H1 (cell line): ENCODE data around the gene TCN2. TPM values are rescaled to one million over a fixed set of nuclear protein-coding genes. Genes with fewer than 3 reads are reported as not detected.

Experiments used
- CTCF ChIA-PET: fragments of 300-600 bp; sonication (Branson Sonifier 250); formaldehyde crosslinking; loops from one replicate; lab custom pipeline; 2021; ENCODE audit not compliant: partially characterized antibody; lab: Charles Lee
- POLR2A ChIA-PET: fragments of 300-600 bp; sonication (Branson Sonifier 250); formaldehyde crosslinking; loops from one replicate; lab custom pipeline; 2021; ENCODE audit warnings: inconsistent platforms; ENCODE audit not compliant: partially characterized antibody; lab: Charles Lee
- DNase-seq, 2 experiments: peaks; one replicate each; pipeline versions ENCODE4 v3.0.0 to v3.0.0-alpha.2; 2010 to 2022; ENCODE audit warnings: low spot score in 2 of 2, low read depth in 1 of 2, mixed read lengths in 1 of 2
- FAIRE-seq: peaks from 2 replicates; lab custom pipeline; 2011; peaks lifted over from hg19 to GRCh38; lab: Jason Lieb, UNC
- H2AFZ ChIP-seq: 2 replicates; pipeline ENCODE4 v1.8.1; 2012; ENCODE audit warnings: low read length, inconsistent platforms
- H2AK5ac ChIP-seq: 2 replicates; pipeline ENCODE4 v1.6.1; 2013; ENCODE audit warnings: low read depth, low read length
- H2BK120ac ChIP-seq: replicated peaks from 2 replicates; pipeline ENCODE3; 2013; ENCODE audit warnings: low read depth, low read length, inconsistent platforms
- H2BK12ac ChIP-seq: 2 replicates; pipeline ENCODE4 v1.6.1; 2013; ENCODE audit warnings: low read depth, low read length
- H2BK15ac ChIP-seq: 2 replicates; pipeline ENCODE4 v1.6.1; 2013; ENCODE audit warnings: low read length
- H2BK20ac ChIP-seq: 2 replicates; pipeline ENCODE4 v1.6.1; 2013; ENCODE audit warnings: low read length
- H2BK5ac ChIP-seq: 2 replicates; pipeline ENCODE4 v1.6.1; 2013; ENCODE audit warnings: low read depth, low read length
- H3K14ac ChIP-seq: 2 replicates; pipeline ENCODE4 v1.6.1; 2013; ENCODE audit warnings: inconsistent platforms; ENCODE audit not compliant: insufficient read length
- H3K18ac ChIP-seq: 2 replicates; pipeline ENCODE4 v1.6.1; 2013; ENCODE audit warnings: low read length; ENCODE audit errors: extremely low read depth
- H3K23ac ChIP-seq: 2 replicates; pipeline ENCODE4 v1.6.1; 2013; ENCODE audit warnings: inconsistent platforms; ENCODE audit not compliant: insufficient read length
- H3K23me2 ChIP-seq: 2 replicates; pipeline ENCODE4 v1.6.1; 2013; ENCODE audit warnings: low read depth, low read length
- H3K27ac ChIP-seq: 2 replicates; pipeline ENCODE4 v1.6.1; 2011; ENCODE audit warnings: low read depth, low read length, inconsistent platforms
- H3K27me3 ChIP-seq, 4 experiments: replicated peaks in 1 of 4; 1 replicate in 1 of 4; 2 replicates in 3 of 4; pipeline versions ENCODE4 v1.6.1 to v1.8.1; 2011 to 2013; ENCODE audit warnings: low read length in 3 of 4, mild to moderate bottlenecking in 3 of 4, inconsistent platforms in 2 of 4, mixed read lengths in 2 of 4, moderate library complexity in 1 of 4; ENCODE audit not compliant: control insufficient read depth in 3 of 4, insufficient read depth in 3 of 4; ENCODE audit errors: extremely low read depth in 1 of 4
- H3K36me3 ChIP-seq, 4 experiments: 2 replicates each; pipeline versions ENCODE4 v1.6.1 to v1.8.1; 2011 to 2013; ENCODE audit warnings: mild to moderate bottlenecking in 4 of 4, low read length in 3 of 4, moderate library complexity in 2 of 4, control low read depth in 1 of 4, inconsistent platforms in 1 of 4; ENCODE audit not compliant: insufficient read depth in 4 of 4, control insufficient read depth in 2 of 4
- H3K4ac ChIP-seq: replicated peaks from 2 replicates; pipeline ENCODE3; 2013; ENCODE audit warnings: low read length, low read depth, mixed read lengths, inconsistent platforms; ENCODE audit not compliant: insufficient read length
- H3K4me1 ChIP-seq, 4 experiments: replicated peaks in 1 of 4; 1 replicate in 1 of 4; 2 replicates in 3 of 4; pipeline versions ENCODE4 v1.6.1 to v1.8.1; 2011 to 2013; ENCODE audit warnings: low read length in 3 of 4, inconsistent platforms in 2 of 4, mixed read lengths in 1 of 4; ENCODE audit not compliant: insufficient read depth in 4 of 4, control insufficient read depth in 3 of 4
- H3K4me2 ChIP-seq, 2 experiments: 2 replicates each; pipeline versions ENCODE4 v1.6.1 to v1.8.1; 2011 to 2013; ENCODE audit warnings: low read depth in 2 of 2, low read length in 2 of 2, control low read depth in 1 of 2, inconsistent platforms in 1 of 2, mild to moderate bottlenecking in 1 of 2; ENCODE audit not compliant: insufficient read depth in 1 of 2
- H3K4me3 ChIP-seq, 4 experiments: fragments of 200-600, 300-600 bp in 1 of 4; sonication (generic), shearing (Covaris generic), sonication (Bioruptor Twin) in 1 of 4; 2 replicates each; pipeline versions ENCODE4 v1.5.1 to v1.8.1; 2011 to 2016; ENCODE audit warnings: low read length in 4 of 4, low read depth in 3 of 4, control low read depth in 2 of 4, inconsistent platforms in 2 of 4, mild to moderate bottlenecking in 2 of 4, mixed read lengths in 1 of 4, moderate library complexity in 1 of 4; ENCODE audit not compliant: insufficient read depth in 2 of 4; ENCODE audit errors: extremely low read depth in 1 of 4
- H3K56ac ChIP-seq: replicated peaks from 2 replicates; pipeline ENCODE3; 2013; ENCODE audit warnings: low read depth, mild to moderate bottlenecking, mixed read lengths, low read length, inconsistent platforms; ENCODE audit not compliant: insufficient read length
- H3K79me1 ChIP-seq: 2 replicates; pipeline ENCODE4 v1.6.1; 2013; ENCODE audit warnings: low read depth, low read length, control low read depth
- H3K79me2 ChIP-seq, 2 experiments: 2 replicates each; pipeline versions ENCODE4 v1.6.1 to v1.8.1; 2012 to 2013; ENCODE audit warnings: low read length in 2 of 2, mild to moderate bottlenecking in 2 of 2, inconsistent platforms in 1 of 2; ENCODE audit not compliant: insufficient read depth in 2 of 2, control insufficient read depth in 1 of 2
- H3K9ac ChIP-seq, 4 experiments: replicated peaks in 1 of 4; 1 replicate in 1 of 4; 2 replicates in 3 of 4; pipeline versions ENCODE4 v1.6.1 to v1.8.1; 2011 to 2013; ENCODE audit warnings: low read depth in 3 of 4, low read length in 3 of 4, control low read depth in 2 of 4, mild to moderate bottlenecking in 2 of 4, moderate library complexity in 2 of 4, inconsistent platforms in 1 of 4; ENCODE audit errors: extremely low read depth in 1 of 4
- H3K9me3 ChIP-seq, 2 experiments: 2 replicates each; pipeline versions ENCODE4 v1.6.1 to v1.8.1; 2012 to 2013; ENCODE audit warnings: mild to moderate bottlenecking in 2 of 2, moderate library complexity in 2 of 2, control low read depth in 1 of 2, inconsistent platforms in 1 of 2, low read depth in 1 of 2, low read length in 1 of 2, mixed read lengths in 1 of 2; ENCODE audit not compliant: insufficient read depth in 2 of 2
- H4K20me1 ChIP-seq, 2 experiments: replicated peaks in 1 of 2; 2 replicates each; pipeline versions ENCODE3 to v1.8.1; 2011 to 2013; ENCODE audit warnings: inconsistent platforms in 2 of 2, low read length in 2 of 2, mild to moderate bottlenecking in 1 of 2; ENCODE audit not compliant: insufficient read depth in 2 of 2, control insufficient read depth in 1 of 2
- H4K5ac ChIP-seq: 2 replicates; pipeline ENCODE4 v1.6.1; 2013; ENCODE audit warnings: low read length, low read depth, mixed read lengths, inconsistent platforms; ENCODE audit not compliant: insufficient read length
- H4K8ac ChIP-seq: 2 replicates; pipeline ENCODE4 v1.8.0; 2013; ENCODE audit warnings: mild to moderate bottlenecking, moderate library complexity, low read length, inconsistent platforms; ENCODE audit not compliant: insufficient read depth; ENCODE audit errors: extremely low read depth
- H4K91ac ChIP-seq: replicated peaks from 2 replicates; pipeline ENCODE3; 2013; ENCODE audit warnings: low read length, mixed read lengths, inconsistent platforms; ENCODE audit not compliant: insufficient read length
- ASH2L ChIP-seq: fragments of 200-600, 300-600 bp; sonication (generic); IDR thresholded peaks from one replicate; pipeline ENCODE4 v1.7.1; 2017; ENCODE audit warnings: low read length
- ATF3 ChIP-seq: IDR thresholded peaks from 2 replicates; pipeline ENCODE4 v1.6.1; 2011; ENCODE audit warnings: low read depth, mild to moderate bottlenecking, low read length; ENCODE audit not compliant: insufficient read depth
- BCL11A ChIP-seq, 2 experiments: IDR thresholded peaks; one replicate each; pipeline ENCODE4 v1.6.1; 2011; ENCODE audit warnings: low read depth in 2 of 2, low read length in 2 of 2, mild to moderate bottlenecking in 2 of 2
- CTBP2 ChIP-seq: IDR thresholded peaks from 2 replicates; pipeline ENCODE4 v1.7.0; 2011; ENCODE audit warnings: borderline replicate concordance, mild to moderate bottlenecking, moderate library complexity, mixed read lengths, low read length; ENCODE audit not compliant: insufficient read depth, insufficient read length
- E2F6 ChIP-seq: IDR thresholded peaks from 2 replicates; pipeline ENCODE4 v1.6.1; 2012; ENCODE audit warnings: inconsistent platforms
- FOSL1 ChIP-seq: IDR thresholded peaks from 2 replicates; pipeline ENCODE4 v1.6.1; 2011; ENCODE audit warnings: mild to moderate bottlenecking, low read depth, low read length, moderate library complexity; ENCODE audit not compliant: insufficient read depth
- HDAC6 ChIP-seq: IDR thresholded peaks from one replicate; pipeline ENCODE4 v1.7.1; 2012; ENCODE audit warnings: low read depth, mild to moderate bottlenecking, inconsistent platforms, low read length, moderate library complexity
- JUN ChIP-seq: IDR thresholded peaks from 2 replicates; pipeline ENCODE4 v1.6.1; 2011; ENCODE audit warnings: low read depth, mild to moderate bottlenecking, improper control_type of control experiment, low read length
- MAFK ChIP-seq: IDR thresholded peaks from 2 replicates; pipeline ENCODE4 v1.6.1; 2012; ENCODE audit warnings: low read depth, mild to moderate bottlenecking, improper control_type of control experiment, low read length
- POU5F1 ChIP-seq: IDR thresholded peaks from 2 replicates; pipeline ENCODE4 v1.6.1; 2011; ENCODE audit warnings: low read depth, mild to moderate bottlenecking, low read length, moderate library complexity
- RNF2 ChIP-seq: fragments of 200-900, 300-1000 bp; sonication (generic); IDR thresholded peaks from 2 replicates; pipeline ENCODE4 v1.7.1; 2016; ENCODE audit warnings: borderline replicate concordance, low read depth, mild to moderate bottlenecking, antibody characterized with exemption, low read length; ENCODE audit not compliant: poor library complexity, severe bottlenecking; ENCODE audit errors: missing control alignments
- TAF1 ChIP-seq: IDR thresholded peaks from 2 replicates; pipeline ENCODE4 v1.6.1; 2011; ENCODE audit warnings: mild to moderate bottlenecking, low read depth, low read length
- WGBS, 2 experiments: shearing (Covaris generic) in 1 of 2; methylation state at CpG; one replicate each; pipeline versions ENCODE4 v1.1.6 to v1.1.7; 2013 to 2015; ENCODE audit warnings: low lambda C conversion rate in 2 of 2, mixed read lengths in 2 of 2, inconsistent platforms in 1 of 2, low coverage in 1 of 2, missing lambda C conversion rate in 1 of 2; ENCODE audit not compliant: insufficient replicate concordance in 2 of 2, insufficient coverage in 1 of 2, insufficient read length in 1 of 2; ENCODE audit errors: extremely low coverage in 1 of 2, missing lambda C conversion rate in 1 of 2; 5-methylcytosine and 5-hydroxymethylcytosine counted together
- polyA plus RNA-seq, 7 experiments: library from polyadenylated mRNA; depleted of rRNA in 3 of 7; stranded (reverse) in 5 of 7; unstranded in 2 of 7; fragments of >200 nt in 5 of 7; fragments of 200-250 nt in 2 of 7; gene quantifications; 1 replicate in 5 of 7; 2 replicates in 1 of 7; 4 replicates in 1 of 7; pipeline versions ENCODE4 v1.2.1 to v1.2.3, GENCODE V29; 2011 to 2013; ENCODE audit warnings: missing spikeins in 2 of 7, mixed read lengths in 2 of 7
- total RNA-seq: library from RNA; stranded (reverse); fragmentation: NEBNext Ultra II Directional; extraction: Animal tissue kit (Norgen Biotek cat#: 25700); gene quantifications from 2 replicates; pipeline ENCODE4 v1.2.1, GENCODE V29; 2021

TCN2 gene
- total and polyA plus RNA-seq, 2 of the 8 experiments (the other 6 are each of a cell fraction or from before 2014, with no cell fraction given) = 30.0 to 87.8 TPM

- Histone ChIP-seq H2AFZ (no peak overlapping the region), H3K4me1 (peaks cover 1 to 29% (median 11%) of the 10 kb centered on the region in 4 experiments), H3K14ac (no peak overlapping the region), H3K4ac (no peak overlapping the region), H3K23ac (no peak overlapping the region), H4K8ac (no peak overlapping the region), H3K56ac (no peak overlapping the region), H4K5ac (no peak overlapping the region), H3K9me3 (no peaks in the 10 kb centered on the region), H4K20me1 (peaks cover 0 to 2% of the 10 kb centered on the region in 2 experiments), H2BK120ac (no peak overlapping the region), H3K27me3 (no peaks in the 10 kb centered on the region), H4K91ac (no peak overlapping the region), H3K23me2 (peaks cover 9% of the 10 kb centered on the region; the same call in 1 of the 2 replicates), H2BK5ac (0 out of 2 replicates have a peak overlapping the region, but pooled peaks have one; percentile 20), H2AK5ac (no peak overlapping the region), H3K18ac (no peak overlapping the region), H2BK20ac (no peak overlapping the region), H3K36me3 (peaks cover 8 to 47% (median 29%) of the 10 kb centered on the region in 4 experiments; a peak in 7 of 8 replicates), H3K4me3 (no peak overlapping the region), H3K27ac (no peak overlapping the region), H2BK15ac (no peak overlapping the region), H2BK12ac (no peak overlapping the region), H3K79me1 (0 out of 2 replicates have a peak, but pooled peaks cover 2% of the 10 kb centered on the region), H3K4me2 (no peak overlapping the region), H3K9ac (no peak overlapping the region), H3K79me2 (peaks cover 0 to 15% of the 10 kb centered on the region in 2 experiments; a peak in 2 of 4 replicates)
- 84% methylated on average over 7 of the region's 7 CpGs; no CpG with 5 or more reads in 1 of the 2 experiments for WGBS, 2 experiments
- ChIA-PET CTCF (interaction anchor here (1.4 to 7.0 kb wide), 3 partner anchors 8 to 124 kb away, joined by 3 to 47 read pairs (median 4); partner anchors contain the start of gene SLC35E4), POLR2A (interaction anchor here (2.3 kb wide), 1 partner anchor 9 kb away, joined by 10 read pairs; no protein-coding TSS in a partner anchor)
- FAIRE-seq (no peak), DNase-seq (no peak)
- TF ChIP-seq MAFK (no peak), JUN (no peak), TAF1 (no peak), FOSL1 (no peak), E2F6 (no peak), RNF2 (no peak), POU5F1 (no peak), ASH2L (no peak), ATF3 (no peak), HDAC6 (no peak), BCL11A (IDR thresholded peaks at IDR 0.05; ENCODE audit: low read depth in 2 of 2, low read length in 2 of 2) (no peak), CTBP2 (no peak)
Measured at GRCh38 chr22:30610299-30610698, 3.3 kb downstream of the TCN2 start.
